ENCODE data around the gene CFAP74.

GRCh38 chr1:1941868-1942752 lies 61.5 kb downstream of the CFAP74 start:
- no peak for TF ChIP-seq GATA2 (IDR thresholded peaks at IDR 0.05; ENCODE audit: low read depth, low read length)
- TF ChIP-seq GATA3 (IDR thresholded peaks at IDR 0.05; ENCODE audit: low read depth, low read length), result no peak
